Measurements from ENCODE around the gene TPCN2. TPM values are rescaled to one million over a fixed set of nuclear protein-coding genes. Genes with fewer than 3 reads are reported as not detected.

The TPCN2 gene
- total and polyA plus RNA-seq, 9 of the 15 experiments (the other 6 are each of a cell fraction or from before 2014, with no cell fraction given), result 0.66 to 10.2 (median 4.6) TPM

DNA sequence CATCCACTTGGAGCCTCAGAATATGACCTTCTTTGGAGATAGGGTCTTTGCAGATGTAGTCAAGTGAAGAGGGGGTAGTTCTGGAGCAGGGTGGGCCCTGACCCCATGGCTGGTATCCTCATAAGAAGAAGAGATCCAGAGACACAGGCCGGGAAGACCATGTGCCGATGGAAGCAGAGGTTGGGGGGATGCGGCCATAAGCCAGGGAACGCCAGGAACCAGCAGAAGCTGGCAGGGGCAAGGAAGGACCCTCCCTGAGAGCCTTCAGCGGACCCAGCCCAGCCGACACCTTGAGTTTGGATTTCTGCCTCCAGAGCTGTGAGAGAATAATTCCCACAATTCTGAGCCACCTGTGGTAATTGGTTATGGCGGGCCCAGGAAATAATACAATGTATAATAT is 80.9 kb downstream of the TPCN2 start:
- no peaks in the 10 kb centered on the region for H3K9me3 ChIP-seq (replicated peaks; ENCODE audit: control insufficient read depth, insufficient read depth, low read depth, low read length)
- H3K36me3 ChIP-seq (ENCODE audit: control insufficient read depth, insufficient read depth, low read length), result no peaks in the 10 kb centered on the region
- in situ Hi-C loops (cut with MboI), result no loop called here
- H2AFZ ChIP-seq (ENCODE audit: low read depth, low read length), result no peak overlapping the region
- ChIA-PET POLR2A (no interaction called here), CTCF (ENCODE audit: low intra/inter-chr PET ratio) (no interaction called here)
- 9% methylated on average over 5 of the region's 7 CpGs for WGBS (ENCODE audit: insufficient coverage, low coverage, missing lambda C conversion rate)
- no peaks in the 10 kb centered on the region for H3K9me1 ChIP-seq (ENCODE audit: control insufficient read depth, insufficient read depth, low read length)
- H3K27ac ChIP-seq (ENCODE audit: extremely low read depth, low read depth, low read length), result no peak overlapping the region
- H3K9ac ChIP-seq (ENCODE audit: insufficient read depth in 1 of 2, low read depth in 2 of 2, low read length in 2 of 2), result no peak overlapping the region; a peak in 1 of 4 replicates
- ATAC-seq (no peak), DNase-seq (ENCODE audit: extremely low read depth in 1 of 4, low spot score in 3 of 4) (no peak), FAIRE-seq (no peak)
- H3K27me3 ChIP-seq (ENCODE audit: control insufficient read depth in 2 of 2, insufficient read depth in 2 of 2, low read length in 2 of 2), result peaks cover 0 to 14% of the 10 kb centered on the region in 2 experiments; a peak in 3 of 5 replicates
- intact Hi-C loops (cut with micrococcal nuclease), result loop anchor here (10.0 kb wide), 4 partner anchors 85 to 515 kb away; partner anchors contain the start of genes CCND1 and MYEOV
- no peaks in the 10 kb centered on the region for H4K20me1 ChIP-seq (replicated peaks; ENCODE audit: control insufficient read depth, insufficient read depth, low read length)
- no TSS peak for BruUV-seq (replicated peaks)
- H3K79me2 ChIP-seq (ENCODE audit: control insufficient read depth, insufficient read depth, low read length), result no peaks in the 10 kb centered on the region
- no peak overlapping the region for H3K4me3 ChIP-seq
- H3K4me2 ChIP-seq (ENCODE audit: insufficient read depth, low read length), result no peak overlapping the region
- peaks cover 0 to 3% of the 10 kb centered on the region in 2 experiments; a peak in 2 of 5 replicates for H3K4me1 ChIP-seq (replicated peaks in 1 of 2; ENCODE audit: control insufficient read depth in 2 of 2, insufficient read depth in 2 of 2, low read length in 2 of 2)
- TF ChIP-seq, protein P1, sequence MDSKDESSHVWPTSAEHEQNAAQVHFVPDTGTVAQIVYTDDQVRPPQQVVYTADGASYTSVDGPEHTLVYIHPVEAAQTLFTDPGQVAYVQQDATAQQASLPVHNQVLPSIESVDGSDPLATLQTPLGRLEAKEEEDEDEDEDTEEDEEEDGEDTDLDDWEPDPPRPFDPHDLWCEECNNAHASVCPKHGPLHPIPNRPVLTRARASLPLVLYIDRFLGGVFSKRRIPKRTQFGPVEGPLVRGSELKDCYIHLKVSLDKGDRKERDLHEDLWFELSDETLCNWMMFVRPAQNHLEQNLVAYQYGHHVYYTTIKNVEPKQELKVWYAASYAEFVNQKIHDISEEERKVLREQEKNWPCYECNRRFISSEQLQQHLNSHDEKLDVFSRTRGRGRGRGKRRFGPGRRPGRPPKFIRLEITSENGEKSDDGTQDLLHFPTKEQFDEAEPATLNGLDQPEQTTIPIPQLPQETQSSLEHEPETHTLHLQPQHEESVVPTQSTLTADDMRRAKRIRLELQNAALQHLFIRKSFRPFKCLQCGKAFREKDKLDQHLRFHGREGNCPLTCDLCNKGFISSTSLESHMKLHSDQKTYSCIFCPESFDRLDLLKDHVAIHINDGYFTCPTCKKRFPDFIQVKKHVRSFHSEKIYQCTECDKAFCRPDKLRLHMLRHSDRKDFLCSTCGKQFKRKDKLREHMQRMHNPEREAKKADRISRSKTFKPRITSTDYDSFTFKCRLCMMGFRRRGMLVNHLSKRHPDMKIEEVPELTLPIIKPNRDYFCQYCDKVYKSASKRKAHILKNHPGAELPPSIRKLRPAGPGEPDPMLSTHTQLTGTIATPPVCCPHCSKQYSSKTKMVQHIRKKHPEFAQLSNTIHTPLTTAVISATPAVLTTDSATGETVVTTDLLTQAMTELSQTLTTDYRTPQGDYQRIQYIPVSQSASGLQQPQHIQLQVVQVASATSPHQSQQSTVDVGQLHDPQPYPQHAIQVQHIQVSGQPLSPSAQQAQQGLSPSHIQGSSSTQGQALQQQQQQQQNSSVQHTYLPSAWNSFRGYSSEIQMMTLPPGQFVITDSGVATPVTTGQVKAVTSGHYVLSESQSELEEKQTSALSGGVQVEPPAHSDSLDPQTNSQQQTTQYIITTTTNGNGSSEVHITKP (IDR thresholded peaks at IDR 0.05; ENCODE audit: partially characterized antibody), result no peak
- TF ChIP-seq TCF7 (IDR thresholded peaks at IDR 0.05; ENCODE audit: borderline replicate concordance) (no peak), ZC3H8 (IDR thresholded peaks at IDR 0.05) (no peak), HOXB6 (CRISPR knock-in tag; IDR thresholded peaks at IDR 0.05; ENCODE audit: borderline replicate concordance) (no peak)
- TF ChIP-seq, protein P2, sequence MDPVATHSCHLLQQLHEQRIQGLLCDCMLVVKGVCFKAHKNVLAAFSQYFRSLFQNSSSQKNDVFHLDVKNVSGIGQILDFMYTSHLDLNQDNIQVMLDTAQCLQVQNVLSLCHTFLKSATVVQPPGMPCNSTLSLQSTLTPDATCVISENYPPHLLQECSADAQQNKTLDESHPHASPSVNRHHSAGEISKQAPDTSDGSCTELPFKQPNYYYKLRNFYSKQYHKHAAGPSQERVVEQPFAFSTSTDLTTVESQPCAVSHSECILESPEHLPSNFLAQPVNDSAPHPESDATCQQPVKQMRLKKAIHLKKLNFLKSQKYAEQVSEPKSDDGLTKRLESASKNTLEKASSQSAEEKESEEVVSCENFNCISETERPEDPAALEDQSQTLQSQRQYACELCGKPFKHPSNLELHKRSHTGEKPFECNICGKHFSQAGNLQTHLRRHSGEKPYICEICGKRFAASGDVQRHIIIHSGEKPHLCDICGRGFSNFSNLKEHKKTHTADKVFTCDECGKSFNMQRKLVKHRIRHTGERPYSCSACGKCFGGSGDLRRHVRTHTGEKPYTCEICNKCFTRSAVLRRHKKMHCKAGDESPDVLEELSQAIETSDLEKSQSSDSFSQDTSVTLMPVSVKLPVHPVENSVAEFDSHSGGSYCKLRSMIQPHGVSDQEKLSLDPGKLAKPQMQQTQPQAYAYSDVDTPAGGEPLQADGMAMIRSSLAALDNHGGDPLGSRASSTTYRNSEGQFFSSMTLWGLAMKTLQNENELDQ (CRISPR knock-in tag; IDR thresholded peaks at IDR 0.05; ENCODE audit: borderline replicate concordance), result no peak

All from K562 (cell line).